OCI-LY1 (cell line): ENCODE results near the gene MBTD1.

Source experiments
- H2AFZ ChIP-seq: fragments of 200-600 bp; sonication (generic), shearing (Covaris generic); 2 replicates; pipeline ENCODE4 v1.6.0; 2014; ENCODE audit warnings: antibody characterized with exemption, mild to moderate bottlenecking, low read length
- H3F3A ChIP-seq: fragments of 200-600 bp; sonication (generic), shearing (Covaris generic); 2 replicates; pipeline ENCODE4 v1.6.0; 2014; ENCODE audit warnings: mild to moderate bottlenecking, antibody characterized with exemption, low read length, moderate library complexity; ENCODE audit not compliant: insufficient read depth
- H3K27ac ChIP-seq: fragments of 200-600 bp; sonication (generic); 2 replicates; pipeline ENCODE4 v1.5.1; 2014; ENCODE audit warnings: low read length, mixed run types, mild to moderate bottlenecking, low read depth; ENCODE audit not compliant: poor library complexity, severe bottlenecking
- H3K27me3 ChIP-seq: fragments of 200-600 bp; sonication (generic); 2 replicates; pipeline ENCODE4 v1.6.0; 2014; ENCODE audit warnings: antibody characterized with exemption, mild to moderate bottlenecking, low read length, moderate library complexity; ENCODE audit not compliant: insufficient read depth
- H3K36me3 ChIP-seq: fragments of 200-600 bp; sonication (generic); 2 replicates; pipeline ENCODE4 v1.6.1; 2014; ENCODE audit warnings: mild to moderate bottlenecking, antibody characterized with exemption, low read length, moderate library complexity, mixed read lengths; ENCODE audit not compliant: insufficient read depth
- H3K4me1 ChIP-seq: fragments of 200-600 bp; sonication (generic); 2 replicates; pipeline ENCODE4 v1.5.1; 2014; ENCODE audit warnings: mild to moderate bottlenecking, low read length, moderate library complexity; ENCODE audit not compliant: insufficient read depth, severe bottlenecking
- H3K4me2 ChIP-seq: fragments of 200-600 bp; sonication (generic), shearing (Covaris generic); 2 replicates; pipeline ENCODE4 v1.6.1; 2014; ENCODE audit warnings: low read length
- H3K4me3 ChIP-seq: fragments of 200-600 bp; sonication (generic); 2 replicates; pipeline ENCODE4 v1.5.1; 2014; ENCODE audit warnings: low read length, low read depth, mild to moderate bottlenecking, mixed read lengths; ENCODE audit not compliant: poor library complexity, severe bottlenecking
- H3K79me2 ChIP-seq: fragments of 200-600 bp; shearing (Covaris generic); 2 replicates; pipeline ENCODE4 v1.6.1; 2016; ENCODE audit warnings: mixed run types, low read length, mixed read lengths; ENCODE audit not compliant: insufficient read depth
- H3K9ac ChIP-seq: fragments of 200-600 bp; sonication (generic), shearing (Covaris generic); 2 replicates; pipeline ENCODE4 v1.6.1; 2014; ENCODE audit warnings: mild to moderate bottlenecking, low read length, mixed read lengths
- H3K9me2 ChIP-seq: fragments of 200-600 bp; sonication (generic), shearing (Covaris generic); 2 replicates; pipeline ENCODE4 v1.6.1; 2014; ENCODE audit warnings: low read depth, mild to moderate bottlenecking, low read length, mixed read lengths
- H3K9me3 ChIP-seq: fragments of 200-600 bp; shearing (Covaris generic); 2 replicates; pipeline ENCODE4 v1.6.1; 2014; ENCODE audit warnings: low read length, mixed read lengths
- H4K20me1 ChIP-seq: fragments of 200-600 bp; sonication (generic), shearing (Covaris generic); 2 replicates; pipeline ENCODE4 v1.6.0; 2016; ENCODE audit warnings: mild to moderate bottlenecking, low read length; ENCODE audit not compliant: insufficient read depth
- EZH2 ChIP-seq: fragments of 200-600 bp; sonication (generic), shearing (Covaris generic); IDR thresholded peaks from 2 replicates; pipeline ENCODE4 v1.8.0; 2017; ENCODE audit warnings: borderline replicate concordance, mixed run types, mild to moderate bottlenecking, antibody characterized with exemption, low read length, moderate library complexity, mixed read lengths
- TF ChIP-seq, protein P1 (sequence below): fragments of 200-600 bp; sonication (generic), shearing (Covaris generic); IDR thresholded peaks from 2 replicates; pipeline ENCODE4 v1.5.1; 2017; ENCODE audit warnings: mild to moderate bottlenecking, antibody characterized with exemption, low read length, moderate library complexity, mixed read lengths

The MBTD1 gene

DNA sequence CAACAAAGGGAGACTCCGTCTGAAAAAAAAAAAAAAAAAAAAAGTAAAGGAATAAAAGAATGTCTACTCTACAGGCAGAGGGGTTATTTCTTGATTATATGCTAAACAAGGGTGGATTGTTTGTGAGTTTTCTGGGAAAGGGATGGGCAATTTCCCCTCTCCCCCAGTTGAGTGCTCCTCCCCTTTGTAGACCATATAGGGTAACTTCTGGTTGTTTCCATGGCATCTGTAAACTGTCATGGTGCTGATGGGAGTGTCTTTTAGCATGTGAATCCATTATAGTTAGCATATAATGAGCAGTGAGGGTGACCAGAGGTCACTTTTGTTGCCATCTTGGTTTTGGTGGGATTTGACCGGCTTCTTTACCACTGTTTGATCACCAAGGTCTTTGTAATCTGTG is 110.7 kb downstream of the MBTD1 start:
- no peaks in the 10 kb centered on the region for H3F3A ChIP-seq
- no peak overlapping the region for H3K4me3 ChIP-seq
- no peaks in the 10 kb centered on the region for H3K36me3 ChIP-seq
- TF ChIP-seq EZH2: no peak
- TF ChIP-seq, protein P1, sequence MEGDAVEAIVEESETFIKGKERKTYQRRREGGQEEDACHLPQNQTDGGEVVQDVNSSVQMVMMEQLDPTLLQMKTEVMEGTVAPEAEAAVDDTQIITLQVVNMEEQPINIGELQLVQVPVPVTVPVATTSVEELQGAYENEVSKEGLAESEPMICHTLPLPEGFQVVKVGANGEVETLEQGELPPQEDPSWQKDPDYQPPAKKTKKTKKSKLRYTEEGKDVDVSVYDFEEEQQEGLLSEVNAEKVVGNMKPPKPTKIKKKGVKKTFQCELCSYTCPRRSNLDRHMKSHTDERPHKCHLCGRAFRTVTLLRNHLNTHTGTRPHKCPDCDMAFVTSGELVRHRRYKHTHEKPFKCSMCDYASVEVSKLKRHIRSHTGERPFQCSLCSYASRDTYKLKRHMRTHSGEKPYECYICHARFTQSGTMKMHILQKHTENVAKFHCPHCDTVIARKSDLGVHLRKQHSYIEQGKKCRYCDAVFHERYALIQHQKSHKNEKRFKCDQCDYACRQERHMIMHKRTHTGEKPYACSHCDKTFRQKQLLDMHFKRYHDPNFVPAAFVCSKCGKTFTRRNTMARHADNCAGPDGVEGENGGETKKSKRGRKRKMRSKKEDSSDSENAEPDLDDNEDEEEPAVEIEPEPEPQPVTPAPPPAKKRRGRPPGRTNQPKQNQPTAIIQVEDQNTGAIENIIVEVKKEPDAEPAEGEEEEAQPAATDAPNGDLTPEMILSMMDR: no peak
- no peaks in the 10 kb centered on the region for H3K9me2 ChIP-seq
- H3K9ac ChIP-seq: no peak overlapping the region
- no peaks in the 10 kb centered on the region for H3K9me3 ChIP-seq
- H4K20me1 ChIP-seq: no peaks in the 10 kb centered on the region
- H3K27me3 ChIP-seq: no peaks in the 10 kb centered on the region
- H3K4me1 ChIP-seq: peaks cover 9% of the 10 kb centered on the region
- no peak overlapping the region for H2AFZ ChIP-seq
- no peak overlapping the region for H3K4me2 ChIP-seq
- no peak overlapping the region for H3K27ac ChIP-seq
- H3K79me2 ChIP-seq: peaks cover 4% of the 10 kb centered on the region

DNA sequence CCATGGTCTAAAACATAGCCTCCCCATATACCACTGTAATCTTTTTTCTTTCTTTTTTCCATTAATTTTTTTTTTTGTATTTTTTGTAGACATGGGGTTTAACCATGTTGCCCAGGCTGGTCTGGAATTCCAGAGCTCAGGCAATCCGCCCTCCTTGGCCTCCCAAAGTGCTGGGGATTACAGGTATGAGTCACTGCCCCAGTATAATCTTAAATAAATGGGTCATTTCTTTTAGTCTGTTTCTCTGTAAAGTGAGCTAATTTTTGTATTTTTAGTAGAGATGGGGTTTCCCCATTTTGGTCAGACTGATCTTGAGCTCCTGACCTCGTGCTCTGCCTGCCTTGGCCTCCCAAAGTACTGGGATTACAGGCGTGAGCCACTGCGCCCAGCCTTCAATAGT is 112.2 kb downstream of the MBTD1 start:
- Histone ChIP-seq H3F3A (no peaks in the 10 kb centered on the region), H3K27me3 (no peaks in the 10 kb centered on the region), H3K4me3 (no peak overlapping the region), H3K4me1 (peaks cover 4% of the 10 kb centered on the region), H3K27ac (no peak overlapping the region), H3K36me3 (no peaks in the 10 kb centered on the region), H3K9me3 (no peaks in the 10 kb centered on the region), H3K9ac (no peak overlapping the region), H3K4me2 (no peak overlapping the region), H3K79me2 (no peaks in the 10 kb centered on the region), H2AFZ (no peak overlapping the region), H3K9me2 (no peaks in the 10 kb centered on the region), H4K20me1 (no peaks in the 10 kb centered on the region)
- TF ChIP-seq, protein P1: no peak
- no peak for TF ChIP-seq EZH2

DNA sequence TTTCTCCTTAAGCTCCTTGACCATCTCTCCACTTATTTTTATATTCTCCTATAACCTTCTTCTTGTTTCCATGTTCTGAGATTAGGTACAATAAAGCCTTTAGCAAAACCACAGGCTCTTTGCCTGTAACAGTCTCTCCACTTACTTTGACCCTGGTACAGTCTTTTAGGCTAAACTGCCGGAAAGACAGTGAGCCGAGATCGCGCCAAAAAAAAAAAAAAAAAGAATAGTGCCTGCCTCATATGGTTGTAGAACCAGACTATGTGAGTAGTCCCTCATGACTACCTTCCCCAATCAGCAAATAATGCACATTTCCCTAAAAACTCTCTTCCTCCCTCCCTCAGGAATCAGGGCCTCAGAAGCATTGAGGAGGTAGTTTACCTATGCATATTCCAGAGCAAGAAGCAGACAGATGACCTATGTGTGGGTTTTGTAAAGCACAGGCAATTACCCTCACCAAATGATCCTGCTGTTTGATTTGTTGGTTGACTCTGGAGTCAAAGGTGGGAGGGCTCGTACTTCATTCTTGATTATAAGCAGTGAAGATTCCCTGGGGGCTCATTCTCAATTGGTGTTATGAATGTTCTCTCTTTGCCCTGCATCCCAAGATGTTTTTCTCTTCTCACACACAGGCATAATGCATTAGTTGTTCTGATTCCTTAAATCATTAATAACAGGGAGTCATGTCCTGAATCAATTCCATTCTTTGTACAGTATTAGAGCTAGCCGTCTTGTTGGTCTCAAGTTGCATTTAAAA is 115.4 kb downstream of the MBTD1 start:
- Histone ChIP-seq H3K27ac (no peak overlapping the region), H3K9me2 (no peaks in the 10 kb centered on the region), H3K9ac (no peak overlapping the region), H3K36me3 (no peaks in the 10 kb centered on the region), H3K4me3 (no peak overlapping the region), H3K27me3 (no peaks in the 10 kb centered on the region), H2AFZ (no peak overlapping the region), H3K9me3 (no peaks in the 10 kb centered on the region), H3K4me2 (no peak overlapping the region), H3F3A (no peaks in the 10 kb centered on the region), H3K4me1 (no peaks in the 10 kb centered on the region), H3K79me2 (no peaks in the 10 kb centered on the region), H4K20me1 (no peaks in the 10 kb centered on the region)
- TF ChIP-seq, protein P1: no peak
- no peak for TF ChIP-seq EZH2
